Measurements from ENCODE around the gene TNFRSF25. TPM values are rescaled to one million over a fixed set of nuclear protein-coding genes. Genes with fewer than 3 reads are reported as not detected.
"Not testable (repeated sequence)": the region's sequence is repeated elsewhere in the genome, so short reads cannot be mapped to it uniquely, and the experiment has no call there.

The TNFRSF25 gene
- total RNA-seq, 1 donor from 2014 or later = 20.5 TPM

DNA sequence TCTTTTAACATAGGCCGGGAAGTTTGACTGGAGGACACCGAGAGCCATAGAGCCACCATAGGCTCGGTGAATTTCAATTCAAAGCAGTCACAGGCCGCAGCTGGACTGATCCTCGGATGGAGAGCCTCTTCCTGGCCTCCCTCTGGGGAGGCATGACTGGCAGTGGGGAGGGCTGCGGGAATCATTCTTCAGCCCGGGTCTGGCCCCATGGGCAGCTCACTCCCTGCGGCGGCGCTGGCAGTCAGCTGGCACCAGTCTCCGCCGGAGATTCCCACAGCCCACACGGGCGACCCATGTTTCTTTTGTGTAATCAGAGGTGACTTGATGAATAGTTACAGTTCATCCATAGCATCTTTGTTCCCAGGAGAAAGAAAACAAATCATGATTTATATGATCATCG, 30.8 kb downstream of the TNFRSF25 start:
- no peaks in the 10 kb centered on the region for H3K36me3 ChIP-seq (ENCODE audit: control insufficient read depth, insufficient read depth, low read length)
- FAIRE-seq = peak; percentile 28
- no peaks in the 10 kb centered on the region for H3K27me3 ChIP-seq (ENCODE audit: control insufficient read depth, insufficient read depth, low read length)
- TF ChIP-seq, protein P1, sequence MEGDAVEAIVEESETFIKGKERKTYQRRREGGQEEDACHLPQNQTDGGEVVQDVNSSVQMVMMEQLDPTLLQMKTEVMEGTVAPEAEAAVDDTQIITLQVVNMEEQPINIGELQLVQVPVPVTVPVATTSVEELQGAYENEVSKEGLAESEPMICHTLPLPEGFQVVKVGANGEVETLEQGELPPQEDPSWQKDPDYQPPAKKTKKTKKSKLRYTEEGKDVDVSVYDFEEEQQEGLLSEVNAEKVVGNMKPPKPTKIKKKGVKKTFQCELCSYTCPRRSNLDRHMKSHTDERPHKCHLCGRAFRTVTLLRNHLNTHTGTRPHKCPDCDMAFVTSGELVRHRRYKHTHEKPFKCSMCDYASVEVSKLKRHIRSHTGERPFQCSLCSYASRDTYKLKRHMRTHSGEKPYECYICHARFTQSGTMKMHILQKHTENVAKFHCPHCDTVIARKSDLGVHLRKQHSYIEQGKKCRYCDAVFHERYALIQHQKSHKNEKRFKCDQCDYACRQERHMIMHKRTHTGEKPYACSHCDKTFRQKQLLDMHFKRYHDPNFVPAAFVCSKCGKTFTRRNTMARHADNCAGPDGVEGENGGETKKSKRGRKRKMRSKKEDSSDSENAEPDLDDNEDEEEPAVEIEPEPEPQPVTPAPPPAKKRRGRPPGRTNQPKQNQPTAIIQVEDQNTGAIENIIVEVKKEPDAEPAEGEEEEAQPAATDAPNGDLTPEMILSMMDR (IDR thresholded peaks at IDR 0.05; ENCODE audit: insufficient read depth, low read length, severe bottlenecking) = no peak
- H3K4me3 ChIP-seq (ENCODE audit: low read depth, low read length) = no peak overlapping the region
- no peak for DNase-seq (ENCODE audit: low read depth)

DNA sequence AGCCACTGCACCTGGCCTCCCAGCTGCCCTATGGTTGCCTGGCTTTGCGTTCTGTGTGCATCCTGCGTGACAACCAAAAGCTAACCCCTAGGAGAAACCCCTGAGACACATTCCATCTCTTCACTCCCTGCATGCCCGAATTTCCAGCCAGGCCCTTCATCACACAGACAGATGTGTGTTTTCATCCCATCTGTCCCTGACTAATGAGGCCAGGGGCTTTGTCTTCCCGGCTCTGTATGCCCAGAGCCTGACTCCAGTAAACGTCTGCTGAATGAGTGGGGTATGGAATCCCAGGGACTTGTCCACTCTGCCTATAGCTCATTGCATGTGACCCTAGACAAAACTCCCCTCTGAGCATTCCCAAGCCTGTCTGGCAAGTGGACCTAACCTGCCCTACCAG, 31.8 kb downstream of the TNFRSF25 start:
- Histone ChIP-seq H3K36me3 (ENCODE audit: control insufficient read depth, insufficient read depth, low read length) (no peaks in the 10 kb centered on the region), H3K4me3 (ENCODE audit: low read depth, low read length) (no peak overlapping the region), H3K27me3 (ENCODE audit: control insufficient read depth, insufficient read depth, low read length) (no peaks in the 10 kb centered on the region)
- FAIRE-seq (peak; percentile 32), DNase-seq (ENCODE audit: low read depth) (no peak)
- TF ChIP-seq, protein P1 (IDR thresholded peaks at IDR 0.05; ENCODE audit: insufficient read depth, low read length, severe bottlenecking) = no peak

DNA sequence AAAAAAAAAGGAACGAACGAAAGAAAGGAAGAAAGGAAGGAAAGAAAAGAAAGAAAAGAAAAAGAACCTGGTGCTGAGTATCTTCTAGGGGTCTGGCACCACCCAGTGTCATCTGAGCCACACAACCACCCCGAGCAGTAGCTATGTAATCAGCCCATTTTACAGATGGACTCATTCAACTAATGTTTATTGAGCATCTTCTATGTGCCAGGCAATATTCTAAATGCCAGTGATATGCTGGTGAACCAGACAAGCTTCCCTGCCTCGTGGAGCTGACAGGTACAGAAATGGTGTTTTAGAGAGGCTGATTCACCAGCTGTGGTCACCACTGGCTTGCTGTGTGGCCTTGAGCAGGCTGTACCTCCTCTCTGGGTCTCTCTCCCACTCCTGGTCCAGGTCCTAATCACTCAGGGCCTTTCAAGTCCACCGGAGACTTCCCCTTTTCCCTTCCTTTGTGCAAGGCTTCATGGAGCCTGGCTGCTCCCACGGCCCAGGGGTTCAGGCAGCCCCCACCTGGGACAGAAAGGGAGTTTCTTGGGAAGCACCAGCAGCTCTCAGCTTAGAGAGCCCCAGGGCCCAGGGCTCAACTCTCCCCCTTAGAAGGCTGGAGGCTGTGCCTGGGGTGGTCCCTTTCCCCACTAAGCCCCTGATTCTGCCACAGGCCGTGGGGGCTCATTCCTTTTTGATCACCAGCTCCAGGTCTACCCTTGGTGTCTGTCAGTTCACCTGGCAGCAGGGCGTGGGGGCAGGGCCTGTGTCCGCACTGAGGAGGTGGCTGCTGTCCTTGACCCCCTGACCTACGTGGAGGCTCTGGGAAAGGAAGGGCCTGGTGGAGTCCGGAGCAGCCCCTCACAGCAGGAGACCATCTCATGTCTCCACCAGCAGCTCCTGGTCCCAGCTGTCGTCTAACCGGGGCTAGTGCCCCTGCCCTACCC, 34.1 kb downstream of the TNFRSF25 start:
- not testable (repeated sequence) for H3K36me3 ChIP-seq (ENCODE audit: control insufficient read depth, insufficient read depth, low read length); DNase-seq (ENCODE audit: low read depth); H3K4me3 ChIP-seq (ENCODE audit: low read depth, low read length); H3K27me3 ChIP-seq (ENCODE audit: control insufficient read depth, insufficient read depth, low read length)
- FAIRE-seq = peak; percentile 89

GRCh38 chr1:6429660-6430411, 36.1 kb downstream of the TNFRSF25 start:
- not testable (repeated sequence) for H3K36me3 ChIP-seq (ENCODE audit: control insufficient read depth, insufficient read depth, low read length); H3K4me3 ChIP-seq (ENCODE audit: low read depth, low read length); DNase-seq (ENCODE audit: low read depth); H3K27me3 ChIP-seq (ENCODE audit: control insufficient read depth, insufficient read depth, low read length)
- FAIRE-seq = peak; percentile 95

DNA sequence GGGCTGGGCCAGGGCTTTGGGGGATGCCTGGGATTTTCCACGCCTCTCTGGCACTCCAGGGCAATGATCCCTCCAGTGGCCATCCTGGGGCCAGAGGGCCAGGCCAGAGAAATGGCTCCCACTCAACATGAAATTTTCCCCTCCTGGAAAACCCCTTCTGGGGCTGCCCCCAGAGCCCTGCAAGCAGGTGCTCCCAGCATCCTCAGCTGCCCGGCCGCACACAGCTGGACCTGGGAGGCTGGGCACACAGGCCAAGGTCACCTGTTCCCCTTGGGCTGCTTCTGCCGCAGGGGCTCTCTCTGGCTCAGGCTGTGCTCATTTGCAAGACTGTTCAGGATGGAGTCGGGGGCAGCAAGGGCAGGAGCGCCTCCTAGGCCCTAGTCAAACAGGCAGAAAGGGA, 37.5 kb downstream of the TNFRSF25 start:
- H3K36me3 ChIP-seq (ENCODE audit: control insufficient read depth, insufficient read depth, low read length); FAIRE-seq; DNase-seq (ENCODE audit: low read depth); H3K4me3 ChIP-seq (ENCODE audit: low read depth, low read length); H3K27me3 ChIP-seq (ENCODE audit: control insufficient read depth, insufficient read depth, low read length): not testable (repeated sequence)

GRCh38 chr1:6427441-6428390, 38.3 kb downstream of the TNFRSF25 start:
- H3K36me3 ChIP-seq (ENCODE audit: control insufficient read depth, insufficient read depth, low read length) = no peaks in the 10 kb centered on the region
- TF ChIP-seq, protein P1 (IDR thresholded peaks at IDR 0.05; ENCODE audit: insufficient read depth, low read length, severe bottlenecking) = no peak
- H3K4me3 ChIP-seq (ENCODE audit: low read depth, low read length) = no peak overlapping the region
- DNase-seq (ENCODE audit: low read depth) (no peak), FAIRE-seq (peak; percentile 99)
- no peaks in the 10 kb centered on the region for H3K27me3 ChIP-seq (ENCODE audit: control insufficient read depth, insufficient read depth, low read length)
